SIG-M5 treated with dmso at 0.1 percent for 504 hours (cell line): Measurements from ENCODE around the gene IQGAP1.

ENCODE experiments used
- DNase-seq: peaks from one replicate; lab custom pipeline; 2025; ENCODE audit not compliant: unreplicated experiment; lab: John Stamatoyannopoulos, UW

The IQGAP1 gene

GRCh38 chr15:90432253-90432652, 44.2 kb downstream of the IQGAP1 start:
- no peak for DNase-seq

GRCh38 chr15:90435652-90436337, 47.8 kb downstream of the IQGAP1 start:
- no peak for DNase-seq

DNA sequence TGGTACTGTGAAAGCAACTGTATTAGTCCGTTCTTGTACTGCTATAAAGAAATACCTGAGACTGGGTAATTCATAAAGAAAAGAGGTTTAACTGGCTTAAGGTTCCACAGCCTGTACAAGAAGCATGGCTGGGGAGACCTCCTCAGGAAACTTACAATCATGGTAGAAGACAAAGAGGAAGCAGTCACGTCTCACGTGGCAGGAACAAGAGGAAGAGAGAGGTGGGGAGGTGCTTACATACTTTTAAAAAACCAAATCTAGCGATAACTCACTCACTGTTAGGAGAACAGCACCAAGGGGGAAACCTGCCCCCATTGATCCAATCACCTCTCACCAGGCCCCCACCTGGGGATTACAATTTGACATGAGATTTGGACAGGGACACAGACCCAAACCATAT, 48.9 kb downstream of the IQGAP1 start:
- DNase-seq = no peak

- DNase-seq = no peak
Measured at GRCh38 chr15:90437516-90437915, 49.5 kb downstream of the IQGAP1 start.

GRCh38 chr15:90439946-90440345, 51.9 kb downstream of the IQGAP1 start:
- DNase-seq = no peak

DNA sequence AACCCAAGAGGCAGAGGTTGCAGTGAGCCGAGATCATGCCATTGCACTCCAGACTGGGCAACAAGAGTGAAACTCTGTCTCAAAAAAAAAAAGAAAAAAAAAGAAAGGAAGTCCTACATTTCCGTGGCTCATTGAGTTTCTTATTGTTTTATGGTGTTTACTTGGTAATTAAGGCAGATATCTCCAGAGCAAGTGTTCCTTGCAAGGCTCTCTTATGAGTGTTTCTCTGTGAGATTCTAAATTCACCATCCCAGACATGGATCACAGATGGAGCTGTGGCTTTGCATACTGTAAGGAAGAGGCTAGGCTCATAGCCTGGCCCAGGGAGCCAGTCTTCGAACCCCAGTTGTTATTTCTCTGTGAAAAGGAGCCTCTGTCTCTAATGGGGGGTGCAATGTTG, 53.0 kb downstream of the IQGAP1 start:
- no peak for DNase-seq

- DNase-seq = no peak
Measured at GRCh38 chr15:90442423-90442822, 54.4 kb downstream of the IQGAP1 start.

DNA sequence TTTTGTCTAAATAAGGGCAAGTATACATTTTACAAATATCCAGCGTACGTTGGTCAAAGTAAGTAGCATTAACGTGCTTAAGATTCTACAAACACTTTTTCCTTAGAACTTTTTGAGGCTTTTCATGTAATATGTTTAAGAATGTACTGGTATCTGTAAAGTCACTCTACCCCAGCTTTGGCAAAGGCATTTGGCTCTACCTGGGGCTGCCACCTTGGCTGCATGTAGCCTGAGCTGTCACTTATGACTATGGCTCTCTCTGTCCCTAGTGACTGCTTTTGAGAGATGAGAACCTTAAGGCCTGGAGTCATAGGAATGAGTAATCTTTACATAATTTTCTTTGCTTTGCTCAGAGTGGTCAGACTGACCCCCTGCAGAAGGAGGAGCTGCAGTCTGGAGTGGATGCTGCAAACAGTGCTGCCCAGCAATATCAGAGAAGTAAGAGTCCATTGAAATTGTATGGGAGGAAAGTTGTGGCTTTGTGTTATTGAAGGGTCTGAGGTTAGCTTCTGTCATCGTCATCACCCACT, 61.2 kb downstream of the IQGAP1 start:
- DNase-seq = no peak

GRCh38 chr15:90451053-90451850, 63.2 kb downstream of the IQGAP1 start:
- DNase-seq = no peak

DNA sequence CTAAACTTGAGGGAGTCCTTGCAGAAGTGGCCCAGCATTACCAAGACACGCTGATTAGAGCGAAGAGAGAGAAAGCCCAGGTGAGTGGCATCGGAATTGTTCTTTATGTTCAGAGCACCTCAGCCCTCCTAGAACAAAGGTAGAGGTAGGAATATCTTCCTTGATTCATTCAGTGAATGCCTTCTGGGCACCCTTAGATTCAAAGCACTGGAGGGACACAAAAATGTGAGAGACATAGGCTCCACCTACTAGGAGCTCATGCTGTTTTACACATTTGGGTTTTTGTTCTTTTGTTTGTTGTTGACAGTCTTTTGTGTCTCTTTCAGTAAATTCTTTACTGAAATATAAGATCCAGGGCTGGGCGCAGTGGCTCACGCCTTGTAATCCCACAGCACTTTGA, 68.2 kb downstream of the IQGAP1 start:
- DNase-seq = no peak

DNA sequence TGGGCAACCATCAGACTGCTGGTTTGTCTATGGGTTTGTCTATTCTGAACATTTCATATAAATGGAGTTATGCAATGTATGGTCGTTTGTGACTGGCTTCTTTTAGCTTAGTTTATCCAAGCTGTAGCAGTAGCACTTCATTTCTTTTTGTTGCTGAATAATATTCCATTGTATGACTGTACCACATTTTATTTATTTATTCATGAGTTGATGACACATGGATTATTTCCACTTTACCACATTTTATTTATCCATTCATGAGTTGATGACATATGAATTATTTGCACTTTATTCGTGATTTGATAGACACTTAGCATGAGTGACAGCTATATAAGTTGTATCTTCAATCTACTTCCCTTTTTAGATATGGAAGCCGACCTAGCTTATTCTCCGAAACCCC, 70.0 kb downstream of the IQGAP1 start:
- no peak for DNase-seq

GRCh38 chr15:90459368-90459767, 71.3 kb downstream of the IQGAP1 start:
- no peak for DNase-seq

GRCh38 chr15:90460142-90460824, 72.2 kb downstream of the IQGAP1 start:
- no peak for DNase-seq

- DNase-seq = peak; percentile 10
Measured at GRCh38 chr15:90463381-90463780, 75.3 kb downstream of the IQGAP1 start.

DNA sequence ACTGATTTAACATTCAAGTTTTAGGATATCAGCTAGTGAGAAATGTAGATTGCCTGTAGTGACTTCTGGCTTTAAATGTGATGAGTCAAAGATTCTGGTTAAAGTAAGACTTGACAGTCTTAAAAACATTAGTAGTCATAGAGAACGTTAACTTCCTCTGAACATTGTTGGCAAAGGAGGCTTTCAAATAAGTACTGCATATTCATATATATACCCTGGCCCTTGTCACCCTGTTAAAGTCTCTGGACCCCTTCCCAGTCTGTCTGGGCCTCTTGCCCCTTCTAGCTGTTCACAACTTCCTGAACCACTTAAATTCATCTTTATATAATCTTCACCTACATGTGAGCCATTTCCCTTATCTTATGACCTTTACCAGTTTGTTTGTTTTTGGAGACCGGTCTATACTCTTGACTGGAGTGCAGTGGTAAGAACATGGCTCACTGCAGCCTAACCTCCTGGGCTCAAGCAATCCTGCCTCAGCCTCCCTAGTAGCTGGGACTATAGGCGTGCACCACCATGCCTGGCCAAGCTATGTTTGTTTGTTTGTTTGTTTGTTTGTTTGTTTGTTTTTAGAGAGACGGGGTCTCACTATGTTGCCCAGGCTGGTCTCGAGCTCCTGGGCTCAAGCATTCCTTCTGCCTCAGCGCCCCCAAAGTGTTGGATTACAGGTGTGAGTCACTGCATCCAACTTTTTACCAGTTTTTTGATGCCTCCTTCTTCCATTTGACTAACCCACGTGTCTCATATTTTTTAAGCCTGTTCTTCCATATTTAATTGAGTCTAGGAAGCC, 77.3 kb downstream of the IQGAP1 start:
- no peak for DNase-seq

DNA sequence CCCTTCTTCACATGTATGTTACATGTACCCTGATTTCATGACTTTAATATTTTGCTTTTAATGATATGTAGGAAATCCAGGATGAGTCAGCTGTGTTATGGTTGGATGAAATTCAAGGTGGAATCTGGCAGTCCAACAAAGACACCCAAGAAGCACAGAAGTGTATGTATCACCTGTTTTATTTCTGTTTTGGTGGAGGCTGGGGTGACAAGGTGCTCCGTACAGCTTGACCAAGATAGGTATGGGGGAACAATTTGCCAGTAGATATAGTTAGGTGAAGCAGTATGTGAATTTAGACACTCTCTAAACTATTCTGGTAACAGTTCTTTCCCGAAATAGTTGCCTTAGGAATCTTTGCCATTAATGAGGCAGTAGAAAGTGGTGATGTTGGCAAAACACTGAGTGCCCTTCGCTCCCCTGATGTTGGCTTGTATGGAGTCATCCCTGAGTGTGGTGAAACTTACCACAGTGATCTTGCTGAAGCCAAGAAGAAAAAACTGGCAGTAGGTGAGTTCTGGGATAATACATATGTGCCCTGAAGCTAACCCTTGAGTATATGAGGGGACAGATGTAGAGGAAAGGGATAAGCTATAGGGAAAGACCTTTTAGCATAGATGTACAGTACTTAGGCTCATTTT, 78.0 kb downstream of the IQGAP1 start:
- no peak for DNase-seq

GRCh38 chr15:90469723-90470122, 81.7 kb downstream of the IQGAP1 start:
- DNase-seq = no peak

- no peak for DNase-seq
Measured at GRCh38 chr15:90470453-90470852, 82.4 kb downstream of the IQGAP1 start.

- no peak for DNase-seq
Measured at GRCh38 chr15:90471126-90471525, 83.1 kb downstream of the IQGAP1 start.

GRCh38 chr15:90471769-90472168, 83.7 kb downstream of the IQGAP1 start:
- DNase-seq = no peak
